Rectal smooth muscle tissue (tissue), 1 donor: Measurements from ENCODE around the gene EMCN.

Experiments used
- H3K27ac ChIP-seq: one replicate; pipeline ENCODE4 v1.7.0; 2013; ENCODE audit warnings: low read depth, low read length, inconsistent platforms
- H3K27me3 ChIP-seq: one replicate; pipeline ENCODE4 v1.7.0; 2013; ENCODE audit warnings: low read length; ENCODE audit not compliant: control insufficient read depth, insufficient read depth
- H3K36me3 ChIP-seq: one replicate; pipeline ENCODE4 v1.7.0; 2013; ENCODE audit warnings: low read length; ENCODE audit not compliant: control insufficient read depth, insufficient read depth
- H3K4me1 ChIP-seq: one replicate; pipeline ENCODE4 v1.7.0; 2013; ENCODE audit warnings: low read length; ENCODE audit not compliant: control insufficient read depth, insufficient read depth
- H3K4me3 ChIP-seq: one replicate; pipeline ENCODE4 v1.7.0; 2013; ENCODE audit warnings: low read length
- H3K9ac ChIP-seq: one replicate; pipeline ENCODE4 v1.7.0; 2013; ENCODE audit warnings: low read length

Gene EMCN

DNA sequence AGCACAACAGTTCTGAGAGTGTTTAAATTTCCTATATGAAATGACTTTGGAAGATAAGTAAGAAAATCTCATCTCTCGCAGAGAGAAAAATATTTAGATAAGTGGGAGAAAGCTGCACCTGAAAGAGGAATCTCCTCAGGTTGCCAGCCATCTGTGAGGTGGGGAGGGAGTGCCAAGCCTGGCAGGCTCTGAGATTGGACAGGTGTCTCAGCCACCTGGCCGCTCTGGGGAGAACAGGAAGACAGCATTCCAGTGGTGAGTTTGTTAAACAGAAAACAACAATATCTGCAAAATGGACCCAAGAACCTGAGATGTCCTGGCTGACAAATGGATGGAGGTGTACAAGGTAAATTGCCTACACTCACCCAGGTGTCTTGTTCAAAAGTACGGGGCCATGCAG, 31.3 kb downstream of the EMCN start:
- no peaks in the 10 kb centered on the region for H3K27me3 ChIP-seq
- no peaks in the 10 kb centered on the region for H3K36me3 ChIP-seq
- no peak overlapping the region for H3K4me3 ChIP-seq
- no peak overlapping the region for H3K27ac ChIP-seq
- no peaks in the 10 kb centered on the region for H3K4me1 ChIP-seq
- no peak overlapping the region for H3K9ac ChIP-seq

DNA sequence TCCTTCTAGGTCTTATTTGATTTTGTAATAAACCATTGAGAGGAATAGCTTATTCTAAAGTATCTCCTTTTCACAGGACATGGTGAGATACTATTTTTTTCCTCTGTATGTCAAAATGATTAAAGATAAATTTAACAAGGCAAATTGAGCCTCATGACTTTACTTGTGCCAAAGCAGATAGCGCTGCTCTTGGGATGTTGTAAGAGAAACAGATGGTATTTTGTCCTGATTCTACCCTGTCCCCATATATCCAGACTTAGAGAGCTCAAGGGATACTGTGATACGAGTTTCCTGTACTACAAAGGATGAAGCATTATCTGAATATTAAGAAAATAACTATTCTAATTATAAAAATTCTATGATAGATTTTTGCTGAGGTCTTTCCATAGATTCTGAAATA, 34.0 kb downstream of the EMCN start:
- no peak overlapping the region for H3K9ac ChIP-seq
- H3K27ac ChIP-seq: no peak overlapping the region
- H3K36me3 ChIP-seq: no peaks in the 10 kb centered on the region
- no peaks in the 10 kb centered on the region for H3K27me3 ChIP-seq
- no peak overlapping the region for H3K4me3 ChIP-seq
- H3K4me1 ChIP-seq: no peaks in the 10 kb centered on the region

DNA sequence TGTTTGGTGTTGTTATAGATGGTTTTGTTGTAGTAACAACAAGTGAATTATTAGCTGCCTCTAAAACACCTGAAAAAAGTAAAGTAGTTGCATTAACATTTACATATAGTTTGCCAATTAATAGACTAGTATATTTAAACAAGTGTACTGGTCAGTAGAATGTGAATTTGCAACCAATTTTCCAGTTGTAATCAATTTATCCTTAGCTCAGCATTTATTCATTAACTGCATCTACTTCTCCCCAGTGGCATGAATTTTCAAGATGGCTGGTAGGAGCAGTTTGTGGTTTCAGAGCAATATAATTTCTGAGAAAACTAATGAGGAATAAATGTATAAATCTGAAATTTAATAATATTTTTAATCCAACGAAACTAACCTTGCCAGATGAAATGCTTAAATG, 37.9 kb downstream of the EMCN start:
- no peak overlapping the region for H3K4me3 ChIP-seq
- H3K27ac ChIP-seq: no peak overlapping the region
- H3K4me1 ChIP-seq: no peaks in the 10 kb centered on the region
- no peak overlapping the region for H3K9ac ChIP-seq
- no peaks in the 10 kb centered on the region for H3K27me3 ChIP-seq
- H3K36me3 ChIP-seq: no peaks in the 10 kb centered on the region

DNA sequence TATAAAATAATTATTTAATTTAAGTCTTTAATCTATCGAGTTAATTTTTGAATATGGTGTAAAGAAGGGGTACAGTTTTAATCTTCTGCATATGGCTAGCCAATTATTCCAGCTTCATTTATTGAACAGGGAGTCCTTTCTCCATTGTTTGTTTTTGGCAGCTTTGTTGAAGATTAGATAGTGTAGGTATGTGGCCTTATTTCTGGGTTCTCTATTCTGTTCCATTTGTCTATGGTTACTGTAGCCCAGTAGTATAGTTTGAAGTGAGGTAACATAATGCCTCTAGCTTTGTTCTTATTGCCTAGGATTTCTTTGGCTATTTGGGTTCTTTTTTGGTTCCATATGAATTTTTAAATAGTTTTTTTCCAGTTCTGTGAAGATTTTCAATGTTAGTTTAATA, 48.3 kb downstream of the EMCN start:
- H3K27ac ChIP-seq: no peak overlapping the region
- no peak overlapping the region for H3K4me3 ChIP-seq
- no peak overlapping the region for H3K9ac ChIP-seq
- no peaks in the 10 kb centered on the region for H3K27me3 ChIP-seq
- no peaks in the 10 kb centered on the region for H3K4me1 ChIP-seq
- no peaks in the 10 kb centered on the region for H3K36me3 ChIP-seq

DNA sequence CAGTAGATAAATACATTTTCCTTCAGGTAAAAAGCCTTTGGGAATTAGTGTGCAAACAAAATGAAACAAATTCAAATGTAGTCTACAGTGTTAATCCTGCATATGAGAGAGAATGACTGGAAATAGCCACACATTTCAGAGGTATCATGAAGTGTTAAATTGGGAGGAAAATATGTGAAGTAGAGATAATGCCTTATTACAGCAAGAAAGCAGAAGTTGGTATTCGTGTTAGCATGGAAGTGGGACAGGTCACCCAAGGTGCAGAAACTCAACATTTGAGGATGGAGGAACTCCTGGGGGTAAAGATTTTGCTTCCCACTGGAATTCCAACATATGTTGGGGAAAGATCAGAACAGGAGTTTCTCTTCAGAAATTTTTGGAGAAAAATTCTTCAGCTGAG, 51.3 kb downstream of the EMCN start:
- Histone ChIP-seq H3K27me3 (no peaks in the 10 kb centered on the region), H3K4me1 (no peaks in the 10 kb centered on the region), H3K27ac (no peak overlapping the region), H3K36me3 (no peaks in the 10 kb centered on the region), H3K4me3 (no peak overlapping the region), H3K9ac (no peak overlapping the region)

DNA sequence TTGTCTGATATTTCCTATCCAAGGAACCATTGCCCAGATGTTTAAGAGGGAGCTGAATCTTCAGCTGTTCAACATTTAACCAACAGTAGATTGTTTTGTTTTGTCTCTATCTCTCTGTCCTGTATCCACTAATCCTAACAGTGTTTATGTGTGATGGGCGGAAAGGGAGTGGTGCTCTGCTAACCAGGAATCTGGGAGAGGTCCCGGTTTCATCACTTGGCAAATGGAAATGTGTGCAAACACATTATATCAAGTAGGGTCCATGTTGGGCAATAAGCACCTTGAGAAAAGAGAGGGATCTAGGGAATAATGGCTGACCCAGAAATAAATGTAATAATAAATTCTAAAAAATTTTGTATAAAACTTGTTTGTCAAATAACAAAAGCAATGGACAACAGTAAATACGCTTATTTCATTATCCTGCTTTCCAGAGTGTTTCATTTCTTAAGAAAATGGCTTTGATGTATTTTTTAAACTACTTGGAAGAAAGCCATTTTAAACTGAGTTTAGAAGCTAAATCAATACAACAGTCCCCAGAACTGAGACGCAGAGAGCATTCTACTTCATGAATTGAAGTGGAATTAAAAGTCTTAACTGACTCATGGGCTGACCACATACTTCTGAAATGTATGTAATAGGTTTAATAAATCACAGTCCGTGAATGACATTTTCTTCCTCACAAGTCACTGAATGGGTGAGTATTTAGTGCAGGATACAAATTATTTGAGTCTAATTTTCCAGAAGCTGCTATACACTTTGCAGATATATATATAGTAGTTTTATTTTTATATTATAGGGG, 55.8 kb downstream of the EMCN start:
- Histone ChIP-seq H3K36me3 (no peaks in the 10 kb centered on the region), H3K9ac (no peak overlapping the region), H3K4me3 (no peak overlapping the region), H3K27me3 (no peaks in the 10 kb centered on the region), H3K27ac (no peak overlapping the region), H3K4me1 (no peaks in the 10 kb centered on the region)

DNA sequence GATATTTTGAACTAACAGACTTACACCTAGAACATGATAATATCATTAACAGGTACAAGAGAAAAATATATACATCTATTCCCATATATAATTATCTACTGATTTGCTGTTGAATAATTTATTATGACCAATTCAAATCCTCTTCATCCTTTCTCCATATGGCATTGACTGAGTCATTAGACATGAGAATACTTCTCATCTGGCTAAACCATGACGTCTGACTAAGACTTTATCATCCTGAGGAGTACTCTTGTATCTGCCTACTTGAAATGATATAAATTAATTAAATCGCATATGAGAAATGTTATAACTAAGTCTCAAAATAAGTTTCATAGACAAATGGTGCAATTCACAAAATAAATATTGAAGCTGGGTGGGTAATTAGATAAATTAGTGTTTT, 67.4 kb downstream of the EMCN start:
- Histone ChIP-seq H3K9ac (no peak overlapping the region), H3K36me3 (no peaks in the 10 kb centered on the region), H3K27me3 (no peaks in the 10 kb centered on the region), H3K4me1 (no peaks in the 10 kb centered on the region), H3K4me3 (no peak overlapping the region), H3K27ac (no peak overlapping the region)

DNA sequence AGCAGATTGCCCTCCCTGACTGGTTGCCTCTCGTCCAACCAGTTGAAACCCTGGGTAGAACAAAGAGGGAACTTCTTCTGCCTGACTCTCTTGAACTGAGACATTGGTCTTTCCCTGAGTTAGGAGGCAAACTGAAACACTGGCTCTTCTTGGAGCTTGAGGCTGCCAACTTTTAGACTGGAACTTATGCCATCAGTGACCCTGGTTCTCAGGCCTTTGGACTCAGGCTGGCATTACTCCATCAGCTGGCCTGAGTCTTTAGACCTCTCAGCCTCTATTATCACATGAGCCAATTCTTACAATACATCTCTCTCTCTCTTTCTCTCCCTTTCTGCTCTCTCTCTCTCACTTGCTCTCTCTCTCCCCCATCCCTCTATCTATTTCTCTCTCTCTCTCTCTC, 86.4 kb downstream of the EMCN start:
- H3K27ac ChIP-seq: no peak overlapping the region
- H3K36me3 ChIP-seq: no peaks in the 10 kb centered on the region
- no peak overlapping the region for H3K9ac ChIP-seq
- H3K27me3 ChIP-seq: no peaks in the 10 kb centered on the region
- no peaks in the 10 kb centered on the region for H3K4me1 ChIP-seq
- no peak overlapping the region for H3K4me3 ChIP-seq

DNA sequence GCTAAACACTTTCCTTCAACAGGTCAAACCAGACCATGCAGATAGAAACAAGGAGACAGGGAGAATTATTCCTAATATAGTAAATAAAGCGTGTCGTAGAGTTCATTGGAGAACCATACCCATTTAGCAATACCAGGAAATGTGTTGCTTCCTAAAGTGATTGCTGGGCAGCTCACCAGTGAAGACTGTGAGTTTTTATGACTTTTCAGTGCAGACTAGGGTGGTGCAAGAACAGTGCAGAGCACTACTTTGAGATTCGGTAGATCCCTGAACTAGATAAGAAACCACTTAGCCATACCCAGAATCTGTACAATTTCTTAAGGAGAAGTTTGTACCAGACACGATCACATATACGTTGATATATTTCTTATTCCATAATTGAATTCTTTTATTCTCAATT, 87.4 kb downstream of the EMCN start:
- no peaks in the 10 kb centered on the region for H3K27me3 ChIP-seq
- H3K9ac ChIP-seq: no peak overlapping the region
- H3K4me3 ChIP-seq: no peak overlapping the region
- H3K36me3 ChIP-seq: no peaks in the 10 kb centered on the region
- no peaks in the 10 kb centered on the region for H3K4me1 ChIP-seq
- H3K27ac ChIP-seq: no peak overlapping the region

DNA sequence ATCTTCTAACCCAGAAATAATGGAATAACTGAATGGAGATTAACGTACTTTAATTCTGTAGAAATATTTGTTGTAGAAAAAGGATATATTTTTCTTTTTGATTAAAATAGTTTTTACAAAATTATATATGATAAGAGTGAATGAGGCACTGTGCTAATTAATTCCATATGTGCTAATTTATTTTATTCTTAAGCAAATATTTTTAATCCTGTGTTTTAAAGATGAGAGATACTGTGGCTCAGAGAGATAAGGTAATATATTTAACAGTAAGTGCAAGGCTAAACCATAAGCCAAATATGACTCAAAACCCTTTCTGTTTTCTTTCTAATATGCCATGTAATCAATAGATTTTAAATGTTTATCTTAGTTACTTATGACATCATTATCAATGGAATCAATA, 88.2 kb downstream of the EMCN start:
- H3K27me3 ChIP-seq: no peaks in the 10 kb centered on the region
- H3K27ac ChIP-seq: no peak overlapping the region
- no peaks in the 10 kb centered on the region for H3K36me3 ChIP-seq
- no peak overlapping the region for H3K4me3 ChIP-seq
- H3K4me1 ChIP-seq: no peaks in the 10 kb centered on the region
- no peak overlapping the region for H3K9ac ChIP-seq

DNA sequence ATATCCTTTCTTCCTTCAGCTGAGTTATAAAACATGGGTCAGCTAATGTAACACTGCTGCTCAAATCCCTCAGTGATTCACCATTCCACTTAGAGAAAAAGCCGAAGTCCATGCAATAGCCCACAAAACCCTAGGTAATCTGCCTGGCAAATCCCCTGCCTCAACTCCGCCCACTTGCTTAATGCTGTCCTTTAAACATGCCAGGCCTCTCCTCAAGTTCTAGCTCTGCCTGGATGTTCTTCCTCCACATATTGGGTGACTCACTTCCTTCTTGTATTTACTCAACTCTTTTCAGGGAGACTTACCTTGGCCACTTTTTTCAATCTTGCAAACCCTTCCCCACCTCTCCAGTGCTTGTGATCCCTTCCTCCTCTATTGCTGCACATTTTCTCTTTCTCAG, 89.8 kb downstream of the EMCN start:
- Histone ChIP-seq H3K36me3 (no peaks in the 10 kb centered on the region), H3K4me3 (no peak overlapping the region), H3K27me3 (no peaks in the 10 kb centered on the region), H3K27ac (no peak overlapping the region), H3K9ac (no peak overlapping the region), H3K4me1 (no peaks in the 10 kb centered on the region)

DNA sequence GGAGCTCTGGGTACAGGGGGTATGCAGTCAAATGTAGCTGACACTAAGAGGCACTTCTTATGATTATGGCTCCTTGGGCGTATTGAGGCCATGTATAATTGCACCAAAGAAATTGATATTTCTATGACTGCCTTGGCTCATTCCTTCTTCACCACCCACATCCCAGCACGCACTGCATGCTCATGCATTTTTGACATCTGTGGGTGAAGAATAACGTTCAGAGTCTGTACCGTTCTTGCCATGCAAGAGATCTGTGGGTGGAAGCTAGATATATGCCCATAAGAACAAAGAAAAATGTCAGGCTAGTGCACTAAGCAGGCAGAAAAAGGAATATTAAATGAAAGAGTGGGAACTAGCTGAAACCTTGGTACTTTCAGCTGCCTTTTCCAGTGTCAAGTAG, 93.4 kb downstream of the EMCN start:
- Histone ChIP-seq H3K4me3 (no peak overlapping the region), H3K9ac (no peak overlapping the region), H3K36me3 (no peaks in the 10 kb centered on the region), H3K4me1 (no peaks in the 10 kb centered on the region), H3K27me3 (no peaks in the 10 kb centered on the region), H3K27ac (no peak overlapping the region)

DNA sequence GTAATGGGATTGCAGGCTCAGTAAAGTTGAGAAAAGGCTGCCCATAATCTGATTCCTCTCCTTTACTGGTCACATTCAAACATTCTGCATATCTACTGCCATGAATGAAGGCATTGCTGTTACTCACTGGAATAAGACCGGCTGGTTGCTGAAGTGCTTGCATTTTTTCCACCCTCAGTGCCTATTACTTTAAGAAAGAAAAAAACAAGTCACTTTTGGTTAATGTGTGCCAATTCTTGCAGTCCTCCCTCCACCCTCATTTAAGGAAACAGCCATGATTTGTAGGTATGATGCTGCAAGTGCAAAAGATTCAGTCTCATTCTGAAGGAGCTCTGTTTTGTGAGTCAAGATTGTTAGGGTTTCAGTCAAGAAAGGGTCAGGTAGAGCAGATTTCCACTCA, 94.9 kb downstream of the EMCN start:
- H3K4me1 ChIP-seq: no peaks in the 10 kb centered on the region
- no peaks in the 10 kb centered on the region for H3K36me3 ChIP-seq
- no peak overlapping the region for H3K4me3 ChIP-seq
- H3K27me3 ChIP-seq: no peaks in the 10 kb centered on the region
- no peak overlapping the region for H3K27ac ChIP-seq
- H3K9ac ChIP-seq: no peak overlapping the region
